Right atrium auricular region (tissue), 2 donors: ENCODE data around the gene CIZ1. TPM values are rescaled to one million over a fixed set of nuclear protein-coding genes. Genes with fewer than 3 reads are reported as not detected.

Source experiments
- DNase-seq: peaks from one replicate; pipeline ENCODE4 v3.0.0-alpha.2; 2019; ENCODE audit warnings: low spot score
- H3K27ac ChIP-seq, 2 donors: fragments of 200-600 bp; sonication (generic); 1 replicate in 1 of 2; 2 replicates in 1 of 2; pipeline ENCODE4 v1.5.1; 2016 to 2019
- H3K27me3 ChIP-seq, 2 donors: fragments of 200-600 bp; sonication (generic); one replicate each; pipeline versions ENCODE4 v1.5.1 to v1.6.0; 2017 to 2019
- H3K36me3 ChIP-seq: fragments of 200-600 bp; sonication (generic); one replicate; pipeline ENCODE4 v1.5.1; 2016
- H3K4me1 ChIP-seq, 2 donors: fragments of 200-600 bp; sonication (generic); one replicate each; pipeline versions ENCODE4 v1.5.1 to v1.6.0; 2017 to 2019
- H3K4me3 ChIP-seq, 2 donors: fragments of 200-600 bp; sonication (generic); 1 replicate in 1 of 2; 2 replicates in 1 of 2; pipeline ENCODE4 v1.5.1; 2017 to 2019; ENCODE audit warnings: mild to moderate bottlenecking in 1 of 2, moderate library complexity in 1 of 2
- H3K9me3 ChIP-seq, 2 donors: fragments of 200-600 bp; sonication (generic); one replicate each; pipeline ENCODE4 v1.5.1; 2019
- CTCF ChIP-seq, 2 donors: fragments of 200-600 bp; sonication (generic); IDR thresholded peaks; one replicate each; pipeline ENCODE4 v1.5.1; 2019; ENCODE audit warnings: antibody characterized with exemption in 2 of 2
- total RNA-seq, 2 donors: library from RNA; depleted of rRNA; stranded (reverse); fragments of >200 nt; gene quantifications; one replicate each; pipeline ENCODE4 v1.1.0, GENCODE V29; 2016

The CIZ1 gene
- total RNA-seq, 2 donors from 2014 or later = 41.6 to 45.9 TPM

GRCh38 chr9:128151309-128152132, 39.9 kb downstream of the CIZ1 start:
- Histone ChIP-seq H3K9me3 (no peaks in the 10 kb centered on the region), H3K4me1 (peaks cover 0 to 8% of the 10 kb centered on the region in 2 donors), H3K27ac (no peak overlapping the region), H3K27me3 (no peaks in the 10 kb centered on the region), H3K36me3 (no peaks in the 10 kb centered on the region), H3K4me3 (no peak overlapping the region)
- DNase-seq = no peak
- TF ChIP-seq CTCF (IDR thresholded peaks at IDR 0.05) = no peak

- Histone ChIP-seq H3K27me3 (no peaks in the 10 kb centered on the region), H3K4me3 (no peak overlapping the region), H3K9me3 (no peaks in the 10 kb centered on the region), H3K27ac (no peak overlapping the region), H3K4me1 (peaks cover 0 to 8% of the 10 kb centered on the region in 2 donors), H3K36me3 (no peaks in the 10 kb centered on the region)
- TF ChIP-seq CTCF (IDR thresholded peaks at IDR 0.05) = no peak
- no peak for DNase-seq
These were observed 40.6 kb downstream of the CIZ1 start for GRCh38 chr9:128150594-128151308.

- Histone ChIP-seq H3K9me3 (no peaks in the 10 kb centered on the region), H3K4me3 (no peak overlapping the region), H3K27me3 (no peaks in the 10 kb centered on the region), H3K4me1 (peaks cover 0 to 8% of the 10 kb centered on the region in 2 donors), H3K27ac (no peak overlapping the region), H3K36me3 (no peaks in the 10 kb centered on the region)
- DNase-seq = no peak
- TF ChIP-seq CTCF (IDR thresholded peaks at IDR 0.05) = no peak
These were observed 41.3 kb downstream of the CIZ1 start for GRCh38 chr9:128149951-128150593.

GRCh38 chr9:128149001-128149701, 42.2 kb downstream of the CIZ1 start, which contains the start of gene LCN2:
LCN2 (plus strand) TSS chr9:128149453; CDS start chr9:128149526, 73 bp downstream.
- Histone ChIP-seq H3K4me1 (peaks cover 0 to 8% of the 10 kb centered on the region in 2 donors), H3K4me3 (no peak within 1 kb of the TSS), H3K27me3 (no peaks in the 10 kb centered on the region), H3K9me3 (no peaks in the 10 kb centered on the region), H3K36me3 (no peaks in the 10 kb centered on the region), H3K27ac (no peak within 1 kb of the TSS)
- no peak for TF ChIP-seq CTCF (IDR thresholded peaks at IDR 0.05)
- no peak for DNase-seq

GRCh38 chr9:128148509-128149000, 42.8 kb downstream of the CIZ1 start:
- no peaks in the 10 kb centered on the region for H3K9me3 ChIP-seq
- DNase-seq = no peak

More at GRCh38 chr9:128148509-128149000, 42.8 kb downstream of the CIZ1 start:
- Histone ChIP-seq H3K36me3 (no peaks in the 10 kb centered on the region), H3K4me3 (no peak overlapping the region), H3K27me3 (no peaks in the 10 kb centered on the region), H3K27ac (no peak overlapping the region), H3K4me1 (peaks cover 0 to 8% of the 10 kb centered on the region in 2 donors)
- no peak for TF ChIP-seq CTCF (IDR thresholded peaks at IDR 0.05)
